SK-N-SH (cell line): ENCODE data around the gene PTPN6. TPM values are rescaled to one million over a fixed set of nuclear protein-coding genes. Genes with fewer than 3 reads are reported as not detected.
A peak's percentile ranks its signal among the peaks of the same experiment; 100 is the strongest.

Experiments used
- CTCF ChIA-PET: fragments of 300-600, 350-600 bp; formaldehyde crosslinking; extraction: SDS; loops from one replicate; lab custom pipeline; 2021; lab: Yijun Ruan, JAX
- POLR2A ChIA-PET: fragments of 350-600 bp; sonication (Branson Sonifier 250); formaldehyde crosslinking; extraction: SDS; loops from one replicate; lab custom pipeline; 2020; ENCODE audit warnings: antibody characterized with exemption, inconsistent platforms; lab: Yijun Ruan, JAX
- DNase-seq: peaks from one replicate; pipeline ENCODE4 v3.0.0; 2012
- H2AFZ ChIP-seq: fragments of 200-600 bp; sonication (generic); 2 replicates; pipeline ENCODE4 v1.8.1; 2016; ENCODE audit warnings: antibody characterized with exemption, mild to moderate bottlenecking, low read depth
- H3F3A ChIP-seq: fragments of 200-600 bp; sonication (generic); replicated peaks from 2 replicates; pipeline ENCODE3; 2016; ENCODE audit warnings: antibody characterized with exemption, mild to moderate bottlenecking; ENCODE audit not compliant: insufficient read depth
- H3K27ac ChIP-seq, 2 experiments: fragments of 200-500 bp in 1 of 2; fragments of 200-600 bp in 1 of 2; sonication (Bioruptor generic) in 1 of 2; sonication (generic), shearing (Covaris generic) in 1 of 2; 2 replicates each; pipeline versions ENCODE4 v1.5.1 to v1.6.1; 2014 to 2016; ENCODE audit warnings: low read depth in 2 of 2, inconsistent platforms in 1 of 2, low read length in 1 of 2, mild to moderate bottlenecking in 1 of 2, mixed read lengths in 1 of 2
- H3K27me3 ChIP-seq: fragments of 200-600 bp; sonication (generic), shearing (Covaris generic); 2 replicates; pipeline ENCODE4 v1.6.1; 2016; ENCODE audit warnings: mixed run types; ENCODE audit not compliant: insufficient read depth
- H3K36me3 ChIP-seq, 2 experiments: fragments of 200-500 bp in 1 of 2; fragments of 200-600 bp in 1 of 2; sonication (Bioruptor generic) in 1 of 2; sonication (generic) in 1 of 2; replicated peaks in 1 of 2; 2 replicates each; pipeline versions ENCODE3 to v1.5.1; 2014 to 2016; ENCODE audit warnings: low read length in 1 of 2, mild to moderate bottlenecking in 1 of 2; ENCODE audit not compliant: insufficient read depth in 2 of 2, control insufficient read depth in 1 of 2
- H3K4me1 ChIP-seq, 2 experiments: fragments of 200-500 bp in 1 of 2; fragments of 200-600 bp in 1 of 2; sonication (Bioruptor generic) in 1 of 2; sonication (generic), shearing (Covaris generic) in 1 of 2; 2 replicates each; pipeline versions ENCODE4 v1.5.1 to v1.6.1; 2014 to 2016; ENCODE audit warnings: low read depth in 1 of 2, low read length in 1 of 2, mixed run types in 1 of 2; ENCODE audit not compliant: insufficient read depth in 2 of 2, control insufficient read depth in 1 of 2
- H3K4me2 ChIP-seq: fragments of 200-600 bp; sonication (generic), shearing (Covaris generic); 2 replicates; pipeline ENCODE4 v1.6.1; 2017; ENCODE audit warnings: mixed run types
- H3K4me3 ChIP-seq, 2 experiments: fragments of 200-500 bp in 1 of 2; fragments of 200-600 bp in 1 of 2; sonication (Bioruptor generic) in 1 of 2; sonication (generic), shearing (Covaris generic) in 1 of 2; 2 replicates each; pipeline versions ENCODE4 v1.5.1 to v1.8.1; 2014 to 2016; ENCODE audit warnings: low read depth in 2 of 2, inconsistent platforms in 1 of 2, low read length in 1 of 2, mild to moderate bottlenecking in 1 of 2, mixed read lengths in 1 of 2, moderate library complexity in 1 of 2
- H3K79me2 ChIP-seq: fragments of 200-600 bp; sonication (generic); 2 replicates; pipeline ENCODE4 v1.8.1; 2017; ENCODE audit warnings: mild to moderate bottlenecking; ENCODE audit not compliant: insufficient read depth
- H3K9ac ChIP-seq: fragments of 200-600 bp; sonication (generic); 2 replicates; pipeline ENCODE4 v1.6.1; 2017; ENCODE audit warnings: mixed run types
- H3K9me2 ChIP-seq: fragments of 200-600 bp; sonication (generic); 2 replicates; pipeline ENCODE4 v1.6.1; 2017; ENCODE audit warnings: mixed run types
- H3K9me3 ChIP-seq: fragments of 200-600 bp; sonication (generic); 2 replicates; pipeline ENCODE4 v1.6.1; 2017; ENCODE audit warnings: mixed run types, mild to moderate bottlenecking, moderate library complexity
- H4K20me1 ChIP-seq: fragments of 200-600 bp; sonication (generic); 2 replicates; pipeline ENCODE4 v1.6.1; 2017; ENCODE audit warnings: mild to moderate bottlenecking, mixed run types; ENCODE audit not compliant: insufficient read depth
- ELF1 ChIP-seq: IDR thresholded peaks from 2 replicates; pipeline ENCODE4 v1.4.0; 2012
- EP300 ChIP-seq, 2 experiments: IDR thresholded peaks; 2 replicates each; pipeline versions ENCODE4 v1.4.0 to v1.6.1; 2012; ENCODE audit warnings: borderline replicate concordance in 1 of 2, low read depth in 1 of 2, low read length in 1 of 2
- EZH2phosphoT487 ChIP-seq: fragments of 200-600 bp; sonication (generic); IDR thresholded peaks from 2 replicates; pipeline ENCODE4 v1.6.1; 2017; ENCODE audit warnings: low read depth, mixed run types, mild to moderate bottlenecking, antibody characterized with exemption, moderate library complexity, borderline replicate concordance
- GATA2 ChIP-seq: sonication (generic); formaldehyde crosslinking; IDR thresholded peaks from 2 replicates; pipeline ENCODE4 v1.5.0; 2020; ENCODE audit warnings: mild to moderate bottlenecking, missing genetic modification reagents
- JUND ChIP-seq: IDR thresholded peaks from 2 replicates; pipeline ENCODE4 v1.4.0; 2012
- MAX ChIP-seq: IDR thresholded peaks from 2 replicates; pipeline ENCODE4 v1.4.0; 2012; ENCODE audit warnings: low read depth
- NRF1 ChIP-seq: IDR thresholded peaks from 2 replicates; pipeline ENCODE4 v1.6.1; 2012; ENCODE audit warnings: low read depth, mild to moderate bottlenecking, low read length
- PBX3 ChIP-seq: IDR thresholded peaks from 2 replicates; pipeline ENCODE4; 2012
- POLR2AphosphoS5 ChIP-seq: IDR thresholded peaks from 2 replicates; pipeline ENCODE4 v1.6.1; 2012; ENCODE audit warnings: low read depth, low read length
- RFX5 ChIP-seq: IDR thresholded peaks from 2 replicates; pipeline ENCODE4 v1.6.1; 2012; ENCODE audit warnings: mild to moderate bottlenecking, improper control_type of control experiment, low read length
- RXRA ChIP-seq: IDR thresholded peaks from 2 replicates; pipeline ENCODE4 v1.4.0; 2012; ENCODE audit warnings: low read depth, mild to moderate bottlenecking, borderline replicate concordance
- SMC3 ChIP-seq: IDR thresholded peaks from 2 replicates; pipeline ENCODE4 v1.6.1; 2012; ENCODE audit warnings: low read depth, low read length, improper control_type of control experiment
- TAF1 ChIP-seq: IDR thresholded peaks from 2 replicates; pipeline ENCODE4 v1.6.1; 2012; ENCODE audit warnings: low read depth, mild to moderate bottlenecking, low read length, moderate library complexity, borderline replicate concordance
- USF1 ChIP-seq: IDR thresholded peaks from 2 replicates; pipeline ENCODE4 v1.4.0; 2012; ENCODE audit warnings: low read depth, borderline replicate concordance
- WGBS: methylation state at CpG from one replicate; pipeline ENCODE4 v1.1.6; 2017; ENCODE audit warnings: low lambda C conversion rate; 5-methylcytosine and 5-hydroxymethylcytosine counted together
- polyA plus RNA-seq, 3 experiments: library from polyadenylated mRNA; depleted of rRNA; stranded (reverse); fragments of >200 nt; gene quantifications; 2 replicates each; pipeline ENCODE4 v1.2.3, GENCODE V29; 2012
- TF ChIP-seq, protein P1 (sequence below): IDR thresholded peaks from 2 replicates; pipeline ENCODE4 v1.4.0; 2012; ENCODE audit warnings: low read depth, borderline replicate concordance
- TF ChIP-seq, protein P2 (sequence below): fragments of 150-350 bp; IDR thresholded peaks from 2 replicates; pipeline ENCODE4 v1.6.1; 2017; ENCODE audit warnings: antibody characterized with exemption, low read length, low read depth, borderline replicate concordance
- TF ChIP-seq, protein P3 (sequence below): fragments of 200-600 bp; sonication (generic); IDR thresholded peaks from 2 replicates; pipeline ENCODE4 v1.6.1; 2017; ENCODE audit warnings: antibody characterized with exemption, mild to moderate bottlenecking, moderate library complexity

PTPN6 gene
- polyA plus RNA-seq, 1 of the 3 experiments (the other 2 are of a cell fraction): 0.12 TPM

GRCh38 chr12:6954316-6955107 lies 3.4 kb downstream of the PTPN6 start:
- Histone ChIP-seq H3K4me3 (no peak overlapping the region), H3K27me3 (no peaks in the 10 kb centered on the region), H3K36me3 (no peaks in the 10 kb centered on the region), H3K4me1 (no peaks in the 10 kb centered on the region), H3K9me2 (no peaks in the 10 kb centered on the region), H3K27ac (no peak overlapping the region), H3K9me3 (no peaks in the 10 kb centered on the region), H3K4me2 (no peak overlapping the region), H4K20me1 (no peaks in the 10 kb centered on the region), H2AFZ (no peak overlapping the region), H3K79me2 (no peaks in the 10 kb centered on the region), H3F3A (no peaks in the 10 kb centered on the region), H3K9ac (no peak overlapping the region)
- 88% methylated on average over 16 of the region's 21 CpGs for WGBS
- TF ChIP-seq NRF1 (no peak), EP300 (IDR thresholded peaks at IDR 0.05; ENCODE audit: borderline replicate concordance in 1 of 2, low read depth in 1 of 2, low read length in 1 of 2) (no peak), SMC3 (no peak), POLR2AphosphoS5 (no peak), EZH2phosphoT487 (no peak), JUND (no peak)
- TF ChIP-seq, protein P1, sequence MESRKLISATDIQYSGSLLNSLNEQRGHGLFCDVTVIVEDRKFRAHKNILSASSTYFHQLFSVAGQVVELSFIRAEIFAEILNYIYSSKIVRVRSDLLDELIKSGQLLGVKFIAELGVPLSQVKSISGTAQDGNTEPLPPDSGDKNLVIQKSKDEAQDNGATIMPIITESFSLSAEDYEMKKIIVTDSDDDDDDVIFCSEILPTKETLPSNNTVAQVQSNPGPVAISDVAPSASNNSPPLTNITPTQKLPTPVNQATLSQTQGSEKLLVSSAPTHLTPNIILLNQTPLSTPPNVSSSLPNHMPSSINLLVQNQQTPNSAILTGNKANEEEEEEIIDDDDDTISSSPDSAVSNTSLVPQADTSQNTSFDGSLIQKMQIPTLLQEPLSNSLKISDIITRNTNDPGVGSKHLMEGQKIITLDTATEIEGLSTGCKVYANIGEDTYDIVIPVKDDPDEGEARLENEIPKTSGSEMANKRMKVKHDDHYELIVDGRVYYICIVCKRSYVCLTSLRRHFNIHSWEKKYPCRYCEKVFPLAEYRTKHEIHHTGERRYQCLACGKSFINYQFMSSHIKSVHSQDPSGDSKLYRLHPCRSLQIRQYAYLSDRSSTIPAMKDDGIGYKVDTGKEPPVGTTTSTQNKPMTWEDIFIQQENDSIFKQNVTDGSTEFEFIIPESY: no peak
- peak; percentile 24 for DNase-seq
- CTCF ChIA-PET: interaction anchor here (2.0 to 2.4 kb wide), 2 partner anchors 10 to 30 kb away, joined by 4 to 15 read pairs; no protein-coding TSS in a partner anchor
- POLR2A ChIA-PET: no interaction called here

- H3K79me2 ChIP-seq: no peaks in the 10 kb centered on the region
- no peaks in the 10 kb centered on the region for H3K4me1 ChIP-seq
- no peak overlapping the region for H3K4me2 ChIP-seq
- ChIA-PET POLR2A (no interaction called here), CTCF (interaction anchor here (1.6 to 2.4 kb wide), 4 partner anchors 9 to 31 kb away, joined by 4 to 15 read pairs (median 4); no protein-coding TSS in a partner anchor)
- H3K9me2 ChIP-seq: no peaks in the 10 kb centered on the region
- H3K4me3 ChIP-seq: no peak overlapping the region
- no peaks in the 10 kb centered on the region for H4K20me1 ChIP-seq
- H3K9me3 ChIP-seq: no peaks in the 10 kb centered on the region
- H3F3A ChIP-seq: no peaks in the 10 kb centered on the region
- peak; percentile 21 for DNase-seq
- 80% methylated on average over 16 of the region's 22 CpGs for WGBS
- no peak overlapping the region for H2AFZ ChIP-seq
- no peak overlapping the region for H3K27ac ChIP-seq
- no peaks in the 10 kb centered on the region for H3K27me3 ChIP-seq
- no peak overlapping the region for H3K9ac ChIP-seq
- H3K36me3 ChIP-seq: no peaks in the 10 kb centered on the region
- no peak for TF ChIP-seq RFX5
- no peak for TF ChIP-seq PBX3
- TF ChIP-seq, protein P2, sequence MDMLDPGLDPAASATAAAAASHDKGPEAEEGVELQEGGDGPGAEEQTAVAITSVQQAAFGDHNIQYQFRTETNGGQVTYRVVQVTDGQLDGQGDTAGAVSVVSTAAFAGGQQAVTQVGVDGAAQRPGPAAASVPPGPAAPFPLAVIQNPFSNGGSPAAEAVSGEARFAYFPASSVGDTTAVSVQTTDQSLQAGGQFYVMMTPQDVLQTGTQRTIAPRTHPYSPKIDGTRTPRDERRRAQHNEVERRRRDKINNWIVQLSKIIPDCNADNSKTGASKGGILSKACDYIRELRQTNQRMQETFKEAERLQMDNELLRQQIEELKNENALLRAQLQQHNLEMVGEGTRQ: no peak
- TF ChIP-seq JUND: no peak
- TF ChIP-seq MAX: no peak
- TF ChIP-seq TAF1: no peak
- TF ChIP-seq USF1: no peak
- TF ChIP-seq POLR2AphosphoS5: no peak
- no peak for TF ChIP-seq ELF1
- TF ChIP-seq, protein P3, sequence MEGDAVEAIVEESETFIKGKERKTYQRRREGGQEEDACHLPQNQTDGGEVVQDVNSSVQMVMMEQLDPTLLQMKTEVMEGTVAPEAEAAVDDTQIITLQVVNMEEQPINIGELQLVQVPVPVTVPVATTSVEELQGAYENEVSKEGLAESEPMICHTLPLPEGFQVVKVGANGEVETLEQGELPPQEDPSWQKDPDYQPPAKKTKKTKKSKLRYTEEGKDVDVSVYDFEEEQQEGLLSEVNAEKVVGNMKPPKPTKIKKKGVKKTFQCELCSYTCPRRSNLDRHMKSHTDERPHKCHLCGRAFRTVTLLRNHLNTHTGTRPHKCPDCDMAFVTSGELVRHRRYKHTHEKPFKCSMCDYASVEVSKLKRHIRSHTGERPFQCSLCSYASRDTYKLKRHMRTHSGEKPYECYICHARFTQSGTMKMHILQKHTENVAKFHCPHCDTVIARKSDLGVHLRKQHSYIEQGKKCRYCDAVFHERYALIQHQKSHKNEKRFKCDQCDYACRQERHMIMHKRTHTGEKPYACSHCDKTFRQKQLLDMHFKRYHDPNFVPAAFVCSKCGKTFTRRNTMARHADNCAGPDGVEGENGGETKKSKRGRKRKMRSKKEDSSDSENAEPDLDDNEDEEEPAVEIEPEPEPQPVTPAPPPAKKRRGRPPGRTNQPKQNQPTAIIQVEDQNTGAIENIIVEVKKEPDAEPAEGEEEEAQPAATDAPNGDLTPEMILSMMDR: no peak
- TF ChIP-seq RXRA: no peak
- no peak for TF ChIP-seq EP300 (IDR thresholded peaks at IDR 0.05; ENCODE audit: borderline replicate concordance in 1 of 2, low read depth in 1 of 2, low read length in 1 of 2)
- no peak for TF ChIP-seq GATA2 (CRISPR knock-in tag)
These were observed 4.2 kb downstream of the PTPN6 start for GRCh38 chr12:6955108-6956020.
